Mammary epithelial cell (primary cell): ENCODE measurements around the gene ZBTB2.

ENCODE experiments used
- EZH2 ChIP-seq: IDR thresholded peaks from 2 replicates; pipeline ENCODE4 v1.6.1; 2012; ENCODE audit warnings: low read length, inconsistent platforms, borderline replicate concordance
- TF ChIP-seq, protein P1 (sequence below), 2 donors: IDR thresholded peaks in 1 of 2; conservative IDR thresholded peaks in 1 of 2; 2 replicates each; pipeline ENCODE4 v1.5.1; 2011 to 2012; ENCODE audit warnings: inconsistent platforms in 2 of 2, low read length in 2 of 2, mild to moderate bottlenecking in 2 of 2, control low read depth in 1 of 2, low read depth in 1 of 2; ENCODE audit not compliant: insufficient read depth in 1 of 2; ENCODE audit errors: extremely low read depth in 1 of 2

GRCh38 chr6:151403919-151404308 is 12.6 kb upstream of the ZBTB2 start:
- TF ChIP-seq, protein P1, sequence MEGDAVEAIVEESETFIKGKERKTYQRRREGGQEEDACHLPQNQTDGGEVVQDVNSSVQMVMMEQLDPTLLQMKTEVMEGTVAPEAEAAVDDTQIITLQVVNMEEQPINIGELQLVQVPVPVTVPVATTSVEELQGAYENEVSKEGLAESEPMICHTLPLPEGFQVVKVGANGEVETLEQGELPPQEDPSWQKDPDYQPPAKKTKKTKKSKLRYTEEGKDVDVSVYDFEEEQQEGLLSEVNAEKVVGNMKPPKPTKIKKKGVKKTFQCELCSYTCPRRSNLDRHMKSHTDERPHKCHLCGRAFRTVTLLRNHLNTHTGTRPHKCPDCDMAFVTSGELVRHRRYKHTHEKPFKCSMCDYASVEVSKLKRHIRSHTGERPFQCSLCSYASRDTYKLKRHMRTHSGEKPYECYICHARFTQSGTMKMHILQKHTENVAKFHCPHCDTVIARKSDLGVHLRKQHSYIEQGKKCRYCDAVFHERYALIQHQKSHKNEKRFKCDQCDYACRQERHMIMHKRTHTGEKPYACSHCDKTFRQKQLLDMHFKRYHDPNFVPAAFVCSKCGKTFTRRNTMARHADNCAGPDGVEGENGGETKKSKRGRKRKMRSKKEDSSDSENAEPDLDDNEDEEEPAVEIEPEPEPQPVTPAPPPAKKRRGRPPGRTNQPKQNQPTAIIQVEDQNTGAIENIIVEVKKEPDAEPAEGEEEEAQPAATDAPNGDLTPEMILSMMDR (conservative IDR thresholded peaks at IDR 0.05 in 1 of 2, IDR thresholded peaks at IDR 0.05 in 1 of 2; ENCODE audit: extremely low read depth in 1 of 2, insufficient read depth in 1 of 2, low read depth in 1 of 2, low read length in 2 of 2): no peak
- TF ChIP-seq EZH2: no peak
